Hepatocyte (in vitro differentiated cells): ENCODE data around the gene EAF2. TPM values are rescaled to one million over a fixed set of nuclear protein-coding genes. Genes with fewer than 3 reads are reported as not detected.

ENCODE experiments used
- DNase-seq: peaks from one replicate; pipeline ENCODE4 v3.0.0-alpha.2; 2016; ENCODE audit warnings: low spot score
- H2AFZ ChIP-seq: fragments of 200-600 bp; sonication (generic); 2 replicates; pipeline ENCODE4 v1.6.0; 2016; ENCODE audit warnings: antibody characterized with exemption, mild to moderate bottlenecking
- H3K27ac ChIP-seq: fragments of 200-600 bp; sonication (generic); 2 replicates; pipeline ENCODE4 v1.5.1; 2016; ENCODE audit warnings: mild to moderate bottlenecking
- H3K27me3 ChIP-seq: fragments of 200-600 bp; sonication (generic); 2 replicates; pipeline ENCODE4 v1.6.1; 2016
- H3K36me3 ChIP-seq: fragments of 200-600 bp; sonication (generic); replicated peaks from 2 replicates; pipeline ENCODE4 v1.5.1; 2016; ENCODE audit warnings: low read depth; ENCODE audit not compliant: insufficient read depth
- H3K4me1 ChIP-seq: fragments of 200-600 bp; sonication (generic); 2 replicates; pipeline ENCODE4 v1.5.1; 2016; ENCODE audit warnings: mild to moderate bottlenecking, moderate library complexity; ENCODE audit not compliant: insufficient read depth
- H3K4me2 ChIP-seq: fragments of 200-600 bp; sonication (generic); 2 replicates; pipeline ENCODE4 v1.6.0; 2016
- H3K4me3 ChIP-seq: fragments of 200-600 bp; sonication (generic); 2 replicates; pipeline ENCODE4 v1.5.1; 2016; ENCODE audit warnings: mild to moderate bottlenecking
- H3K79me2 ChIP-seq: fragments of 200-600 bp; sonication (generic); 2 replicates; pipeline ENCODE4 v1.6.0; 2017; ENCODE audit warnings: mild to moderate bottlenecking
- H3K9me2 ChIP-seq: fragments of 200-600 bp; sonication (generic); replicated peaks from 2 replicates; pipeline ENCODE4 v1.6.0; 2017; ENCODE audit warnings: mild to moderate bottlenecking; ENCODE audit not compliant: insufficient read depth
- H3K9me3 ChIP-seq: fragments of 200-600 bp; sonication (generic); 2 replicates; pipeline ENCODE4 v1.5.1; 2016; ENCODE audit warnings: low read depth, mild to moderate bottlenecking
- H4K20me1 ChIP-seq: fragments of 200-600 bp; sonication (generic); 2 replicates; pipeline ENCODE4 v1.6.0; 2016; ENCODE audit warnings: mild to moderate bottlenecking; ENCODE audit not compliant: insufficient read depth, poor library complexity, severe bottlenecking
- CTCF ChIP-seq: fragments of 200-600 bp; sonication (generic); IDR thresholded peaks from 2 replicates; pipeline ENCODE4 v1.5.1; 2016; ENCODE audit warnings: antibody characterized with exemption, mild to moderate bottlenecking; ENCODE audit not compliant: poor library complexity
- EZH2 ChIP-seq: fragments of 200-600 bp; sonication (generic); IDR thresholded peaks from 2 replicates; pipeline ENCODE4 v1.6.1; 2016; ENCODE audit warnings: antibody characterized with exemption, mild to moderate bottlenecking, borderline replicate concordance
- EZH2phosphoT487 ChIP-seq: fragments of 200-600 bp; sonication (generic); IDR thresholded peaks from one replicate; pipeline ENCODE4 v1.6.1; 2018; ENCODE audit warnings: antibody characterized with exemption, mild to moderate bottlenecking, low read depth, moderate library complexity; ENCODE audit not compliant: unreplicated experiment, severe bottlenecking
- WGBS: methylation state at CpG from one replicate; pipeline ENCODE4 v1.1.6; 2016; ENCODE audit warnings: low lambda C conversion rate; ENCODE audit errors: missing lambda C conversion rate; 5-methylcytosine and 5-hydroxymethylcytosine counted together
- polyA plus RNA-seq: library from polyadenylated mRNA; unstranded; fragments of >200 nt; fragmentation: Nextera tagmentation; extraction: Ambion mirVana; gene quantifications from 2 replicates; pipeline ENCODE4 v1.2.1, GENCODE V29; 2016
- total RNA-seq: library from RNA; depleted of rRNA; stranded (reverse); fragments of >200 nt; gene quantifications from 2 replicates; pipeline ENCODE4 v1.2.3, GENCODE V29; 2014

Gene EAF2
- total and polyA plus RNA-seq, 2 experiments from 2014 or later, result 7.4 to 9.7 TPM

GRCh38 chr3:121878411-121878810 lies 43.4 kb downstream of the EAF2 start:
- no peak overlapping the region for H3K4me3 ChIP-seq

GRCh38 chr3:121883507-121883906 lies 48.5 kb downstream of the EAF2 start:
- Histone ChIP-seq H3K79me2 (no peaks in the 10 kb centered on the region), H3K27me3 (no peaks in the 10 kb centered on the region), H3K9me2 (no peaks in the 10 kb centered on the region), H3K4me3 (no peak overlapping the region), H3K9me3 (no peaks in the 10 kb centered on the region), H4K20me1 (no peaks in the 10 kb centered on the region), H3K4me1 (no peaks in the 10 kb centered on the region), H3K27ac (no peak overlapping the region), H2AFZ (no peak overlapping the region), H3K4me2 (no peak overlapping the region), H3K36me3 (no peaks in the 10 kb centered on the region)
- peak; percentile 20 for DNase-seq
- 26% methylated on average over 1 of the region's 1 CpG for WGBS
- TF ChIP-seq CTCF, result peak; percentile 31
- TF ChIP-seq EZH2, result no peak

More at GRCh38 chr3:121878411-121878810, 43.4 kb downstream of the EAF2 start:
- Histone ChIP-seq H2AFZ (no peak overlapping the region), H4K20me1 (no peaks in the 10 kb centered on the region), H3K4me2 (no peak overlapping the region), H3K27me3 (no peaks in the 10 kb centered on the region), H3K79me2 (no peaks in the 10 kb centered on the region), H3K4me1 (no peaks in the 10 kb centered on the region), H3K36me3 (no peaks in the 10 kb centered on the region), H3K9me3 (no peaks in the 10 kb centered on the region), H3K9me2 (no peaks in the 10 kb centered on the region), H3K27ac (no peak overlapping the region)
- no peak for DNase-seq
- WGBS, result 73% methylated on average over 1 of the region's 1 CpG
- TF ChIP-seq CTCF, result no peak
- TF ChIP-seq EZH2phosphoT487, result no peak
- TF ChIP-seq EZH2, result no peak

DNA sequence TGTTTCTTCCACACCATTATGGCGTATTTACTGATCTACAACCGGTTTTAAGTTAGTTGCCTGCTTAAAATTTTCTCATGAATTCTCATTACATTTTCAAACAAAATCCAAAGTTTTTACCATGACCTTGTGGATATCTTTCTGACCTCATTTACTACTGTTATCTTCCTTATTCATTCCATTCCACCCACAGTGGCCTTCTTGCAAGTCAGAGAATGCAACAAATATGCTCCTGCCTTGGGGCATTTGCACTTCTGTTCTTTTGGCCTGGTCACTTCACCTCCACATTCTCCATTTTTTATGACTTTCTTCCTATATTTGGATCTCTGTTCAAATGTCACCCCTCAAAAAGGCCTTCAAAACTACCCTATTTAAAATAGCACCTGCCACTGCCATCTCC lies 50.4 kb downstream of the EAF2 start:
- no peak overlapping the region for H2AFZ ChIP-seq
- WGBS, result 88% methylated on average over 2 of the region's 2 CpGs
- H3K9me3 ChIP-seq, result no peaks in the 10 kb centered on the region
- no peaks in the 10 kb centered on the region for H3K27me3 ChIP-seq
- DNase-seq, result no peak
- H3K36me3 ChIP-seq, result no peaks in the 10 kb centered on the region
- TF ChIP-seq EZH2 (no peak), CTCF (no peak), EZH2phosphoT487 (no peak)
- no peaks in the 10 kb centered on the region for H4K20me1 ChIP-seq
- H3K4me3 ChIP-seq, result no peak overlapping the region
- no peaks in the 10 kb centered on the region for H3K4me1 ChIP-seq
- H3K27ac ChIP-seq, result no peak overlapping the region
- no peaks in the 10 kb centered on the region for H3K79me2 ChIP-seq
- H3K4me2 ChIP-seq, result no peak overlapping the region
- no peaks in the 10 kb centered on the region for H3K9me2 ChIP-seq
